Activated CD4-positive, alpha-beta T cell treated with anti-CD3 and anti-CD28 coated beads, Interleukin-2, amount 50 U/mL, for 4 hours (primary cell): ENCODE results near the gene STK4.
"Not testable (repeated sequence)": the region's sequence is repeated elsewhere in the genome, so short reads cannot be mapped to it uniquely, and the experiment has no call there.

Experiments
- DNase-seq, 2 experiments: peaks; one replicate each; pipeline ENCODE4 v3.0.0-alpha.2; 2020

Gene STK4

GRCh38 chr20:45058168-45058850 lies 92.0 kb downstream of the STK4 start:
- DNase-seq = no peak

- DNase-seq = no peak
Measured at GRCh38 chr20:45059022-45059728, 92.9 kb downstream of the STK4 start.

GRCh38 chr20:45060294-45060693 lies 94.0 kb downstream of the STK4 start:
- no peak for DNase-seq

GRCh38 chr20:45061244-45061643 lies 94.9 kb downstream of the STK4 start:
- DNase-seq = no peak

- DNase-seq = not testable (repeated sequence)
Measured at GRCh38 chr20:45063107-45063506, 96.8 kb downstream of the STK4 start.

GRCh38 chr20:45064812-45065211 lies 98.5 kb downstream of the STK4 start:
- DNase-seq = no peak

GRCh38 chr20:45066372-45066771 lies 100.1 kb downstream of the STK4 start:
- no peak for DNase-seq

- DNase-seq = no peak
Measured at GRCh38 chr20:45067087-45067486, 100.8 kb downstream of the STK4 start.

- no peak for DNase-seq
Measured at GRCh38 chr20:45067558-45067957, 101.2 kb downstream of the STK4 start.

GRCh38 chr20:45069261-45069660 lies 102.9 kb downstream of the STK4 start:
- DNase-seq = no peak

- no peak for DNase-seq
Measured at GRCh38 chr20:45070932-45071632, 104.8 kb downstream of the STK4 start.

GRCh38 chr20:45072066-45072465 lies 105.8 kb downstream of the STK4 start:
- DNase-seq = no peak

- DNase-seq = no peak
Measured at GRCh38 chr20:45073221-45073620, 106.9 kb downstream of the STK4 start.

GRCh38 chr20:45077559-45077958 lies 111.2 kb downstream of the STK4 start:
- DNase-seq = no peak

- DNase-seq = no peak
Measured at GRCh38 chr20:45080867-45081624, 114.7 kb downstream of the STK4 start.

GRCh38 chr20:45082468-45082867 lies 116.2 kb downstream of the STK4 start:
- DNase-seq = no peak

- no peak for DNase-seq
Measured at GRCh38 chr20:45083127-45083526, 116.8 kb downstream of the STK4 start.

- DNase-seq = no peak
Measured at GRCh38 chr20:45085289-45085688, 119.0 kb downstream of the STK4 start.

- DNase-seq = no peak
Measured at GRCh38 chr20:45085867-45086266, 119.6 kb downstream of the STK4 start.

GRCh38 chr20:45087097-45087790 lies 120.9 kb downstream of the STK4 start:
- DNase-seq = no peak

GRCh38 chr20:45087814-45088213 lies 121.5 kb downstream of the STK4 start:
- DNase-seq = no peak

GRCh38 chr20:45088247-45088646 lies 121.9 kb downstream of the STK4 start:
- no peak for DNase-seq

GRCh38 chr20:45090481-45090880 lies 124.2 kb downstream of the STK4 start:
- no peak for DNase-seq
